Measurements from ENCODE around the gene NCKAP1.

Gene NCKAP1

GRCh38 chr2:182891611-182892010 lies 146.6 kb downstream of the NCKAP1 start:
- H3K4me1 Mint-ChIP-seq = peaks cover 37% of the 10 kb centered on the region
- H3K36me3 Mint-ChIP-seq (ENCODE audit: low read depth) = peaks cover 17% of the 10 kb centered on the region
- no peak overlapping the region for H3K4me3 Mint-ChIP-seq
- H3K9me3 Mint-ChIP-seq = peaks cover 7% of the 10 kb centered on the region
- no peaks in the 10 kb centered on the region for H3K27me3 Mint-ChIP-seq (ENCODE audit: low read depth, poor library complexity)
- no peak overlapping the region for H3K27ac Mint-ChIP-seq
- no peak for TF ChIP-seq CTCF (IDR thresholded peaks at IDR 0.05)
- DNase-seq = no peak

- peak; percentile 23 for DNase-seq
- Mint-ChIP-seq H3K4me3 (no peak overlapping the region), H3K4me1 (peaks cover 37% of the 10 kb centered on the region), H3K36me3 (ENCODE audit: low read depth) (peaks cover 15% of the 10 kb centered on the region), H3K27ac (no peak overlapping the region), H3K9me3 (peaks cover 7% of the 10 kb centered on the region), H3K27me3 (ENCODE audit: low read depth, poor library complexity) (no peaks in the 10 kb centered on the region)
- no peak for TF ChIP-seq CTCF (IDR thresholded peaks at IDR 0.05)
Measured at GRCh38 chr2:182890773-182891378, 147.4 kb downstream of the NCKAP1 start.

- H3K27me3 Mint-ChIP-seq (ENCODE audit: low read depth, poor library complexity) = no peaks in the 10 kb centered on the region
- DNase-seq = no peak
Measured at GRCh38 chr2:182890305-182890704, 148.0 kb downstream of the NCKAP1 start.

GRCh38 chr2:182887753-182888415 lies 150.4 kb downstream of the NCKAP1 start:
- Mint-ChIP-seq H3K4me1 (peaks cover 37% of the 10 kb centered on the region), H3K27ac (no peak overlapping the region), H3K36me3 (ENCODE audit: low read depth) (no peaks in the 10 kb centered on the region), H3K9me3 (no peaks in the 10 kb centered on the region), H3K27me3 (ENCODE audit: low read depth, poor library complexity) (no peaks in the 10 kb centered on the region), H3K4me3 (no peak overlapping the region)
- DNase-seq = no peak
- TF ChIP-seq CTCF (IDR thresholded peaks at IDR 0.05) = no peak

More at GRCh38 chr2:182890305-182890704, 148.0 kb downstream of the NCKAP1 start:
- Mint-ChIP-seq H3K4me3 (no peak overlapping the region), H3K36me3 (ENCODE audit: low read depth) (peaks cover 9% of the 10 kb centered on the region), H3K27ac (no peak overlapping the region), H3K4me1 (peaks cover 37% of the 10 kb centered on the region), H3K9me3 (peaks cover 5% of the 10 kb centered on the region)
- no peak for TF ChIP-seq CTCF (IDR thresholded peaks at IDR 0.05)

- TF ChIP-seq CTCF (IDR thresholded peaks at IDR 0.05) = no peak
Measured at GRCh38 chr2:182887093-182887492, 151.2 kb downstream of the NCKAP1 start.

GRCh38 chr2:182885771-182886170 lies 152.5 kb downstream of the NCKAP1 start:
- Mint-ChIP-seq H3K27me3 (ENCODE audit: low read depth, poor library complexity) (peaks cover 5% of the 10 kb centered on the region), H3K27ac (no peak overlapping the region), H3K9me3 (peaks cover 5% of the 10 kb centered on the region), H3K36me3 (ENCODE audit: low read depth) (no peaks in the 10 kb centered on the region), H3K4me3 (no peak overlapping the region), H3K4me1 (peaks cover 27% of the 10 kb centered on the region)
- no peak for TF ChIP-seq CTCF (IDR thresholded peaks at IDR 0.05)
- DNase-seq = no peak

More at GRCh38 chr2:182887093-182887492, 151.2 kb downstream of the NCKAP1 start:
- DNase-seq = no peak
- H3K36me3 Mint-ChIP-seq (ENCODE audit: low read depth) = no peaks in the 10 kb centered on the region
- no peak overlapping the region for H3K27ac Mint-ChIP-seq
- H3K4me1 Mint-ChIP-seq = peaks cover 37% of the 10 kb centered on the region
- no peak overlapping the region for H3K4me3 Mint-ChIP-seq
- H3K27me3 Mint-ChIP-seq (ENCODE audit: low read depth, poor library complexity) = peaks cover 5% of the 10 kb centered on the region
- H3K9me3 Mint-ChIP-seq = no peaks in the 10 kb centered on the region
